NCI-H524 treated with DMSO at 0.1 percent for 48 hours (cell line): ENCODE data around the gene TRIM21.
"Not testable (repeated sequence)": the region's sequence is repeated elsewhere in the genome, so short reads cannot be mapped to it uniquely, and the experiment has no call there.

ENCODE experiments used
- DNase-seq: peaks from one replicate; lab custom pipeline; 2025; lab: John Stamatoyannopoulos, UW

The TRIM21 gene

DNA sequence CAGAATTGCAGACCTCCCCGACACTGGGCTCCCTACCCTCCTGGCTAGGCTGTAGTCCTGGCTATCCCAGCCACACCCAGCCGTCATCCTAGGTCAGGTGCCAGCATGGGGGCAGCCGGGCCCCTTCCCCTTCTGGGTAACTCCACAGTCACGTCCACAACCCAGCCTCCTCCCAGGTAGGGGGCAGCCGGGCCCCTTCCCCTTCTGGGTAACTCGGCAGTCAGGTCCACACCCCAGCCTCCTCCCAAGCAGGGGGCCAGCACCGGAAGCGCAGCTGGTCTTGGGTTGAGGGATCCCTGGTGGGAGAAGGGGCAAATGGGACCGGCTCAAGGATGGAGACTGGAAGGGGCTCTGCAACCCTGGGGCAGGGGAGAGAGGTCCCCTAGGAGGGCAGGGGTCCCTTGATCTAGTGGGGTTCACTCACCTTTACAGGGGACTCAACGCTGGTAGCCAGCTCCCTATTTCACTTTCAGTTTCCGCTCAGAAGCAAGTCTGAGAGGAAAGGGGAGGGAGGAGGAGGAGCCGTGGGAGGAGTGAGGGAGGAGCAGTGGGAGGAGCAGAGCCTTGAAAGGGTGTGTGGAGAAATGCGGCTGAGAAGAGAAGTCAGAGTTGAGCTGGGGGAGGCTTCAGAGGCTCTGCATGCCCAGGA lies at the start of gene TRIM21:
TRIM21 (minus strand) TSS at position 494 of the 649 bp plus-strand sequence. CDS start 3,293 bp downstream, outside the sequence.
- DNase-seq, result no peak

DNA sequence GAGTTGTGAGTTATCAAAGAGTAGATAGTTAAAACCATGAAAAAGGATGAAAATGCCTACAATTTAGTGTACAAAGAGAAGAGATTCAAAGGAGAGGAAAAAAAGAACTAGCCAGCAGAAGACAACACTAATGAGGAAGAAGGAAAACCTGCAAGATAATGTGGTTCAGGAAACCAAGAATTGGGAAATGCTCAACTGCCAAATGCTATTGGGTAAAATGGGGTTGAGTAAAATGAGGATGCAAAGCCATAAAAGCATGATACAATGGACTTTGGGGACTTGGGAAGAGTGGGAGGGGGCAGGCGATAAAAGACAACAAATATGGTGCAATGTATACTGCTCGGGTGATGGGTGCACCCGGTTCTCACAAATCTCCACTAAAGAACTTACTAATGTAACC lies 48.0 kb upstream of the TRIM21 start:
- DNase-seq, result no peak

DNA sequence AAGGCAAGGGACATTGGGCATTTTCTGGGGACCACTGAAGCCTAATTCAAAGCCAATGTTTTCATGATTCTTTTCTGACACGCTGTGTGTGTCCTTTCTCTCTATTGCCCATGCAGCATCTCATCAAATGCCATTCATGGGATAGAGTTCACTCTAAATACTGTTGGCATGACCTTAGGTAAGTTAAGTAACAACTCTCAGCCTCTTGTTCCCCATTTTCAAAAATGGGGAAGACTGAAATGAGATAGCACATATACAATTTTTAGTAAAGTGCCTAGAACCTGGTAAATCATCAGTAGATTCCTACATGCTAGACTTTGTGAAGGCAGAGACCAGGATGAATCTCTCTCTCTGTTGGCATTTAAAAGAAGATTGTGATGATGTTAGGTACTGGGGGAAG lies 42.9 kb upstream of the TRIM21 start:
- no peak for DNase-seq

DNA sequence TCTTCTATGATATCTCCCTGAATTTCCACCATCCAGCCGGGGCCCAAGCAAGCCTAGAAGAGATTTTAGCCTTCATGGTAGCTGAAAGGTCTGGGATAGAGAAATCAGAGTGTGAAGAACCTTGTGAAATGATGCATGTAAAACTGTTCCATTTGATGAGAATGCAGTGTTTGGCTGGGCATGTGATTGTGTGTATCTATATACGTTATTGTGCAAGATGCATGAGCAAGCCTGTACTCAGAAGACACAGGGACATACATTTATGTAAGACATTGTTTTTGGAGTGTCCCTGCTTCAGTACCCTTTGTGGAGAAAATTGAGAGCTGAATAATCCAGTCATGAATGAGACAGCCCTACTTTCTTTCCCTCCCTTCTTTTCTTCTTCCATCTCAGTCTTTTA lies 40.4 kb upstream of the TRIM21 start:
- no peak for DNase-seq

DNA sequence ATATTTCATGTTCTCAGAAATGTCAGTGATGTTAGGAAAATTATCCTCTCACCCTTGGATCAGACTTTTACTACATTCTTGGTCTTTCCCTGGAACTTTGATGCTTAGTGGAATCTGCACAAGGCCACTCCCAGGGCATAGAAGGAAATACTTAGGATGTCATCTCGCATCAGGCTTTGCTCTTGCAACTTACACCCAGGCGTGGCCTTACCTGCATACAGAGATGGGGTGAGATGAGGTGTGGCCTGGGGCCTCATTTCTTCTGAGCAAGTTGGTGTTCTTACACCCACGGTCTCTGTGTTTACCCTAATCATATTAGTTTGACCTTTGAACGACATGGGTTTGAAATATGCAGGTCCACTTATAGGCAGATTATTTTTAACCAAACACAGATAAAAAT lies 36.5 kb upstream of the TRIM21 start:
- no peak for DNase-seq

DNA sequence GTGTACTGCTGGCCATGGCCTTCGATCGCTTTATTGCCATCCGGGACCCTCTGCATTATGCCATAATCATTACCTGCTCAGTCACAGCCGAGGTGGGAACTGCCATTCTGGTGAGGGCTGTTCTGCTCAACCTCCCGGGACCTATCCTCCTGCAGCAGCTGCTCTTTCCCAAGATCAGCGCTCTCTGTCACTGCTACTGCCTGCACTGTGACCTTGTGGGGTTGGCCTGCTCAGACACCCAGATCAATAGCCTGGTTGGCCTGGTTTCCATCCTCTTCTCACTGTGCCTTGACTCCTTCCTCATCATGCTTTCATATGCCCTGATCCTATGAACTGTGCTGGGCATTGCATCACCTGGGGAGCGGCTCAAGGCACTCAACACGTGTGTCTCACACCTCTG lies 24.9 kb upstream of the TRIM21 start:
- no peak for DNase-seq

DNA sequence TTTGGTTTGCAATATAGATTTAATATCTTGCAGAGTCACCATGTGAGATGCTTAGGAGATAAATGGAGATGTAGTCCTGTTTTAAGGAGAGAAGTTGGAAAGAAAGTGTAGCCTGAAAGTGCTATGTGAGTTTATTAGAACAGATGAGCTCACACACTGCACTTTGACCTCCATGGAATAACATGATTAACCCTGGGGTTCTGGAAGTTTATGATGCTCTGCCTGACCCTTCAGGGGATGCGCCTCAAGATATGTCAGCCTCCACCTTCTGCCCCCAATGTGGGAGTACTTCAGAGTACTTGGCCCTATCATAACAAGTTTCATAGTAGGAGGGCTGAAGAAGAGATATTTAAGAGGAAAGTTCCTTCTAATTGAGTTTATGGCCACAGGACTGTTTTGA lies 23.3 kb upstream of the TRIM21 start:
- no peak for DNase-seq

DNA sequence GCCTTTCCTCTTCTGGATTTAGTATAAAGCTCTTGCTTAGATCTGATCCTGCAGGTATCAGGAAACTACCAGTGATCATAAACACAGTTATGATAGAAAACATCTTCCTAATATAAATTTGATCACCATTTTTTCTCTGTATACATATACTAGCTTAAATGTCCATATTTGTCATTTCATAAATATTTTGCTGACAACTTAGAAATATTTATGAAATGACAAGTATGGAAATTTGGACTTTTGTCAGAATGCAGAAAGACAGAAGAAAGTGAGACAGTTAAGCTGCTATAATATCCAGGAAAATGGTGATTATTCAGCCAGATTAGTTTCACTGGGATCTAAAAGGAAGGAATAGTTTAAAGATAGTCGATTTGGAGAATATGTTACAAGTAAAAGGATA lies 22.8 kb upstream of the TRIM21 start:
- DNase-seq, result no peak

DNA sequence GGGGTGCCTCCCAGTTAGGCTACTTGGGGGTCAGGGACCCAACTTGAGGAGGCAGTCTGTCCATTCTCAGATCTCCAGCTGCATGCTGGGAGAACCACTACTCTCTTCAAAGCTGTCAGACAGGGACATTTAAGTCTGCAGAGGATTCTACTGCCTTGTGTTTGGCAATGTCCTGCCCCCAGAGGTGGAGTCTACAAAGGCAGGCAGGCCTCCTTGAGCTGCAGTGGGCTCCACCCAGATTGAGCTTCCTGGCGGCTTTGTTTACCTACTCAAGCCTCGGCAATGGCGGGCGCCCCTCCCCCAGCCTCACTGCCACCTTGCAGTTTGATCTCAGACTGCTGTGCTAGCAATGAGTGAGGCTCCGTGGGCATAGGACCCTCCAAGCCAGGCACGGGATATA lies 12.7 kb upstream of the TRIM21 start:
- not testable (repeated sequence) for DNase-seq

DNA sequence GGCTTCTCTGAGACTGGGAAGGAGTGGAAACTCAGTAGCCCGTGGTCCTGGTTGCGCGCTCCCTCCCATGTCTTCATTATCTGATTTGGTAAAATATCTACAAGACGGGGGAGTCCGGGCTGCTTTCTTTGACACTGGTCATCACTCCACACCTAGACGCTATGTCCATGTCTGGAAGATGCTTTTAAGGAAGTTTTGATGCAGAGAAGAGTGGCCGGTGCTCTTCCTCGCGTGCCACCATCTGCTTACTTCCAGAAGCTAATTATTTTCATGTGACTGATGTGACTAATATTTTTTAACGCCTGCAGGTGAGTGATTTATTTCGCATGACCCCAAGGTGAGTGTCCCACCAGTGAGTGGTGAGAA lies 339 bp upstream of the TRIM21 start:
- DNase-seq, result no peak

DNA sequence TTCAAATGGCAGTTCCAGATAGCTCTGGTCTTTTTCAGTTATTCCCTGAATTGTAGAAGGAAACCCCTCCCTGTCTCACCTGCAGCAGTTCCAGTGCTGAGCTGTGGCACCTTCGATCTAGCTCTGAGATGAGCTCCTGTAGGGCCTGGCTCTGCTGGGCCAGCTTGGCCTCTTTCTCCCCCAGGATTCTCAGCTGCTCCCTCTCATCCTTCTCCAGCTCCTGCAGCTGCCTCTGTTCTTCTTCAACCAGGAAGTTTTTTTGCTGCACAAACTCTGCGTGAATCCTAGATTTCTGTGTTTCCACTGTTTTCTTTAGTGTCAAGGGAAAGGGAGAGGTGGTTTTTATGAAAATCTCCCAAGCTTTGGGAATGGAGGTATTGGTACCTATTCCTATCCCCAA lies 5.3 kb downstream of the TRIM21 start:
- no peak for DNase-seq

DNA sequence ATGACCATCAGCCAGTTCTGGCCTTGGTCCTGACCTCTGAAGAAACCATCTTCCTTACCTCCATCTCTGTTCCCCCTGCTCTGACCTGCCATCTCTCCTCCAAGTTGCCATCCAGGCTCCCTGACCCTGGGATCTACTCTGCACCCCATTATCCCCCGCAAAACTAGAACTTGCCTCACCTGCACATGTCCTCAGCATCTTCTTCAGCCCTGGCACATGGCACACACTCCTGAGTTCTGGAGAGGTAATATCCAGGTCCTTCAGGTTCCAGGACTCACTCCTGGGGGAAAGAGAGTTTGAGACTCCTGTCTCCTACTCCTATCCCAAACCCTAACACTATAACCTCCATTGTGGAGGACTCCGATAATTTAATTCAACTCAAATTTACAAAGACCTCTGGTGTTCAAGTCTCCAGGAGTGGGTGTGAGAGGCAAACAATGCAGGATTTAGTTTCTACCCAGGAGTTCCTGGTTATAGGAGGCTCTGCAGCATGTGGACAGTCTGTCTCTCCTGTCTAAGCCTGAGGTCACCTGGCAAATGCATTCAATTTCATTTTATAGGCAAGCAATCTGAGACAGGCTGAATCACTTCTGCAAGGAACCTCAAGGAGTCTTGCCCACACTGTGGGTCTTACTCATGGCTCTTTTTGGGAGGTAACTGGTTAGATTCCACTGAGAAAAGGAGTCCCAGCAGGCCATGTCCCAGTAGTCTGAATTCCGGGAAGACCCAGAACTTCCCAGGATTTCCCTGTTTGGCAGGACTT lies 7.3 kb downstream of the TRIM21 start:
- DNase-seq, result no peak

DNA sequence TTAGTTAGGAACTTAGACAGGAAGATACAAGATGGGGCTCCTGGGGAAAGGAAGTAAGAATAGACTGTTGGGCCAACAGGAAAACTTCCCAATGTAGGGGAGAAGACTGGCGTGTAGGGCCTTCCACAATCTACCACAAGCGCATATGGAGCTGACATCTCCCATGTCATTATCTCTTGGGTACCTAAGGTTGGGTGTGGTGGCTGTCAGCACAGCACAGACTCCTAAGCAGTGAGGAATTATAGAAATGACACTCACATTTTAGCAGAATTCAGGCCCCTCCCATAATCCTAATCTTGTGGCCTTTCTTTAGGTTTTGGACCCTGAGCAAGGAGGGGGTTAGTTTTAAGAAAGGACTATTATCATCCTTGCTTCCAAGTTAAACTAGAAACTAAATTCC lies 11.6 kb downstream of the TRIM21 start:
- DNase-seq, result no peak

DNA sequence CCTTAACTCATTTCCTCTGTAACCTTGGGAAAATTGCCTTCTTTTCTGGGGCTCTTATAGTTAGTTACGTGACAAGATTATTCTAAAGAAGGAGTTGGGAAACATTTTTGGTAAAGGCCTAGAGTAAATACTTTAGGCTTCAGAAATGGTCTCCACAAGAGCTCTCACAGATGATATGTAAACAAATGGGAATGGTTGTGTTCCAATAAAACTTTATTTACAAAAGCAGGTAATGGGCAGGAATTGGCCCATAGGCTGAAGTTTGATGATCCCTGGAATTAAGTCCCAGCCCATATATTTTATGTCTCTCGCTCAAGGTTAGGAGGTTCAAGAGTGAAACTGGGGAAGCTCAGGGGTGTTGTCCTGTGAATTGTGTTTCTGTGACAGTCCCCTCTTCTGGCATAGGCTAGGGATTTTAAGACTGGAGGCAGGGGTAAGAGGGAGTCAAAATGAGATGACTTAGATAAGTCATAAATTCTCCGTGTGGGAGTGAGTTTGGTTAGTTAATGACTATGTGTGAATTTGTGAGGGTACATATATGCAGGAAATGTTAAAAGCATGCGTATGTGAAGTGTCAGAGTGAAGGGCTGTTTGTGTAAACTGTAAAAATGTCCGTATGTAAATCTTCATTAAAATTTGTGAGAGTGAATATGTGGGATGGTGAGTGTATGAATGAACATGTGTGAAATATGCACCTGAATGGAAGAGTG lies 17.9 kb downstream of the TRIM21 start:
- no peak for DNase-seq

DNA sequence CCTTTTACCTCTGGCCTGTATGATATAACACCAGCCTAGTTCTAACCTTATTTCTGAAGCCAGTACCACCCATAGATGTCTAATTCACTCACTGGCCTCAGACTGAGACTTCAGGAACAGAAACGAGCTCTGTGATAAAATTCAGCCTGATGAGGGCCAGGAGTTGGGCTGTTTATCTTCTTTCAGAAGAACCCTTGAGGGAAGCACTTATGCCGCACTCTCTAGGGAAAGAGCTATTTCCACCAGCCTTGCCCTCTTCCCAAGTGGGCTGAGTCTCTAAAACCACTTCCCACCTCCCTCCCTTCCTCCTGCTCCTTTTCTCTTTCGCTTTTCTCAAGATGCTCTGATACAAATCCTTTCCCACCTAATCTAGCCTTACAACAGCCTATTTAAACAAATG lies 23.3 kb downstream of the TRIM21 start:
- no peak for DNase-seq

DNA sequence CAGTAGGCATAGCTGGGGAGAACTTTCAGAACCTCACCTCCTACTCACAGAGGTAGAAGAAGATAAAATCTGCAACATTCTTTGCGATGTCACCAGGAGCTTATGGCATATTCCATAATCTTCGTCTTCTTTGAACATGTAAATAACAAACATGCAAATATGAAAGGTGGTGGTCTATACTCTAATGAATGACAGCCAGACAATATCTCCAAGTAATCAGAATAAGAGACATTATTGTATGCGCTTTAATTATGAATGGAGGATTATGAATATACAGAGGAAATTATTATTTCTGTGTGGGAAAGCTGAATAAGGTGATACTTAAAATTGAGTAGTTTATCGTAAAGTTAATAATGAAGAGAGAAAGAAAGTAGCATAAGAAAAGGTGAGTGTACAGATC lies 25.2 kb downstream of the TRIM21 start, which contains the start of gene OR52B4:
OR52B4 (minus strand) TSS at position 101 of the 400 bp plus-strand sequence; CDS start at position 10, 91 bp downstream.
- no peak for DNase-seq

DNA sequence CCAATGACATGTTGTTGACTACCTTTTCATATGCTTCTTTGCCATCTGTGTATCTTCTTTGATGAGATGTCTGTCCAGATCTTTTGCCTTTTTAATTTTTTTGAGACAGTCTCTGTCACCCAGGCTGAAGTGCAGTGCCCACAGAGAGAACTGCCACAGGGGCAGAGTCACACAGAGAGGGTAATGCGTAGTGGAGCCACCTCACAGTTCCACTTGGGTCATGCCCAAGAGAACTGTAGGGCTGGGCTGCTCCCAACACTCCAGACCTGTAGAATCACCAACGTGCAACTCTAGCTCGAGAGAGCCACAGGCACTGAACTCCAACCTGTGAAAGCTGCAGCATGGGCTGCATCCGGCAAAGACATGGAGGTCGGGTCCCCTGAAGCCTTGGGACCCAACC lies 45.4 kb downstream of the TRIM21 start:
- DNase-seq, result not testable (repeated sequence)

DNA sequence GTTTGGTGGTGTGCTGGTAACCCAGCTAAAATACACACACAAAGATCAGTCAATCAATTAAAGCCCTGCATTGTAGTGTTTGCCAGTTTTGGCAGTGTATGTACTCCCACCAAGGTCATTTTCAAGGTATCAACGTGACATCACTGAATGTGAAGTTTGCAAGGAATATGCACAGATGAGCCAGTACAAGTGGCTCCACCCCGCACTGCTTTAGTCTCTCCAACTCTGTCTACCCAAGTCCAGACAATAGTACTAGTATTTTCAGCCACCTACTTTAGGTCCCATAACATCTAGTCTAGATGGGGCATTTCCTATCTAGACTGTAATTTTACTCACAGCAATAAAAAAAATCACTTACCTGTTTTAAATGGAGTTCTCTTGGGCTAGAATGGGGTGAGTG lies 48.1 kb downstream of the TRIM21 start:
- not testable (repeated sequence) for DNase-seq
